K562 (cell line): Measurements from ENCODE around the gene CCM2. TPM values are rescaled to one million over a fixed set of nuclear protein-coding genes. Genes with fewer than 3 reads are reported as not detected.

Experiments
- BRF1 ChIP-seq: IDR thresholded peaks from 3 replicates; pipeline ENCODE4 v1.6.1; 2011; ENCODE audit warnings: borderline replicate concordance, mild to moderate bottlenecking; ENCODE audit not compliant: insufficient read length; ENCODE audit errors: extremely low read depth
- CBFA2T2 ChIP-seq: fragments of 450-650 bp; conservative IDR thresholded peaks from 2 replicates; pipeline ENCODE4 v1.6.1; 2017; ENCODE audit warnings: mild to moderate bottlenecking
- GABPB2 ChIP-seq: fragments of 250-450 bp; sonication (Bioruptor Pico); conservative IDR thresholded peaks from 2 replicates; pipeline ENCODE4 v1.5.1; 2021; ENCODE audit warnings: mild to moderate bottlenecking
- HMGN3 ChIP-seq: IDR thresholded peaks from 2 replicates; pipeline ENCODE4 v1.6.1; 2011; ENCODE audit warnings: borderline replicate concordance, low read depth, mild to moderate bottlenecking, mixed read lengths, low read length; ENCODE audit not compliant: insufficient read length; ENCODE audit errors: extremely low read depth
- HOMEZ ChIP-seq: fragments of 250-450 bp; sonication (Bioruptor Pico); IDR thresholded peaks from 2 replicates; pipeline ENCODE4 v1.4.0; 2020; ENCODE audit warnings: mild to moderate bottlenecking, moderate library complexity
- IFI16 ChIP-seq: fragments of 250-450 bp; sonication (Bioruptor Pico); IDR thresholded peaks from 2 replicates; pipeline ENCODE4 v2.1.2; 2022; ENCODE audit warnings: mild to moderate bottlenecking, inconsistent platforms
- KLF1 ChIP-seq: fragments of 450-650 bp; IDR thresholded peaks from 2 replicates; pipeline ENCODE4 v1.6.1; 2016; ENCODE audit warnings: missing genetic modification characterization, missing compliant biosample characterization
- KLF6 ChIP-seq: fragments of 250-450 bp; sonication (Bioruptor Pico); IDR thresholded peaks from 2 replicates; pipeline ENCODE4 v1.4.0; 2020; ENCODE audit warnings: mild to moderate bottlenecking, moderate library complexity, borderline replicate concordance
- NFXL1 ChIP-seq: fragments of 450-650 bp; formaldehyde crosslinking; IDR thresholded peaks from 2 replicates; pipeline ENCODE4 v1.4.0; 2021; ENCODE audit warnings: mild to moderate bottlenecking
- SRSF3 ChIP-seq: fragments of 200-400 bp; formaldehyde crosslinking; IDR thresholded peaks from 2 replicates; pipeline ENCODE4 v1.6.1; 2016; ENCODE audit warnings: mild to moderate bottlenecking, low read length, moderate library complexity; ENCODE audit not compliant: insufficient read depth
- THRB ChIP-seq: fragments of 450-650 bp; formaldehyde crosslinking; conservative IDR thresholded peaks from 2 replicates; pipeline ENCODE4 v1.4.0; 2022; ENCODE audit warnings: mild to moderate bottlenecking, missing genetic modification characterization
- ZFP1 ChIP-seq: fragments of 450-650 bp; formaldehyde crosslinking; IDR thresholded peaks from 2 replicates; pipeline ENCODE4 v1.4.0; 2020; ENCODE audit warnings: mild to moderate bottlenecking, mixed read lengths
- ZFP36 ChIP-seq: fragments of 150-350 bp; IDR thresholded peaks from 2 replicates; pipeline ENCODE4 v1.6.1; 2018; ENCODE audit warnings: low read length, low read depth; ENCODE audit not compliant: partially characterized antibody
- ZKSCAN8 ChIP-seq: fragments of 200-800 bp; sonication (Bioruptor generic); IDR thresholded peaks from 2 replicates; pipeline ENCODE4 v1.6.1; 2016; ENCODE audit warnings: missing genetic modification characterization, missing compliant biosample characterization
- ZNF232 ChIP-seq: sonication (generic); formaldehyde crosslinking; IDR thresholded peaks from 2 replicates; pipeline ENCODE4 v1.8.0; 2022; ENCODE audit warnings: mild to moderate bottlenecking, missing genetic modification reagents
- ZNF324 ChIP-seq: fragments of 250-450 bp; sonication (Bioruptor Pico); IDR thresholded peaks from 2 replicates; pipeline ENCODE4 v1.4.0; 2020; ENCODE audit warnings: mild to moderate bottlenecking
- ZNF551 ChIP-seq: fragments of 250-450 bp; sonication (Bioruptor Pico); IDR thresholded peaks from 2 replicates; pipeline ENCODE4 v1.5.0; 2021; ENCODE audit warnings: mild to moderate bottlenecking, moderate library complexity
- polyA plus RNA-seq, 8 experiments: library from polyadenylated mRNA; depleted of rRNA in 4 of 8; stranded (reverse) in 5 of 8; unstranded in 3 of 8; fragments of >200 nt; fragmentation: Nextera tagmentation in 2 of 8; fragmentation: Illumina TruSeq in 1 of 8; extraction: Ambion mirVana in 2 of 8; extraction: Trizol in 1 of 8; gene quantifications; 2 replicates each; pipeline versions ENCODE4 v1.2.1 to v1.2.3, GENCODE V29; 2011 to 2014; ENCODE audit warnings: inconsistent platforms in 1 of 8, missing spikeins in 1 of 8
- total RNA-seq, 7 experiments: library from RNA; depleted of rRNA in 6 of 7; stranded (reverse); fragments of >200 nt in 6 of 7; fragmentation: Illumina TruSeq in 2 of 7; extraction: Trizol in 2 of 7; gene quantifications; 2 replicates each; pipeline versions ENCODE4 v1.2.1 to v1.2.3, GENCODE V29; 2011 to 2021; ENCODE audit warnings: low replicate concordance in 1 of 7
- TF ChIP-seq, protein P1 (sequence below): sonication (generic); formaldehyde crosslinking; IDR thresholded peaks from 2 replicates; pipeline ENCODE4 v1.8.1; 2023; ENCODE audit warnings: mild to moderate bottlenecking, missing genetic modification reagents, moderate library complexity
- TF ChIP-seq, protein P2 (sequence below): fragments of 450-650 bp; formaldehyde crosslinking; IDR thresholded peaks from 2 replicates; pipeline ENCODE4 v1.4.0; 2022; ENCODE audit warnings: mild to moderate bottlenecking, moderate library complexity
- TF ChIP-seq, protein P3 (sequence below), 2 experiments: fragments of 450-650 bp; conservative IDR thresholded peaks; 2 replicates each; pipeline ENCODE4 v1.6.1; 2017; ENCODE audit warnings: mild to moderate bottlenecking in 2 of 2, moderate library complexity in 2 of 2

The CCM2 gene
- total and polyA plus RNA-seq, 9 of the 15 experiments (the other 6 are each of a cell fraction or from before 2014, with no cell fraction given) = 0.41 to 38.6 (median 25.9) TPM

- TF ChIP-seq, protein P1, sequence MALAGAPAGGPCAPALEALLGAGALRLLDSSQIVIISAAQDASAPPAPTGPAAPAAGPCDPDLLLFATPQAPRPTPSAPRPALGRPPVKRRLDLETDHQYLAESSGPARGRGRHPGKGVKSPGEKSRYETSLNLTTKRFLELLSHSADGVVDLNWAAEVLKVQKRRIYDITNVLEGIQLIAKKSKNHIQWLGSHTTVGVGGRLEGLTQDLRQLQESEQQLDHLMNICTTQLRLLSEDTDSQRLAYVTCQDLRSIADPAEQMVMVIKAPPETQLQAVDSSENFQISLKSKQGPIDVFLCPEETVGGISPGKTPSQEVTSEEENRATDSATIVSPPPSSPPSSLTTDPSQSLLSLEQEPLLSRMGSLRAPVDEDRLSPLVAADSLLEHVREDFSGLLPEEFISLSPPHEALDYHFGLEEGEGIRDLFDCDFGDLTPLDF = no peak
- TF ChIP-seq, protein P2, sequence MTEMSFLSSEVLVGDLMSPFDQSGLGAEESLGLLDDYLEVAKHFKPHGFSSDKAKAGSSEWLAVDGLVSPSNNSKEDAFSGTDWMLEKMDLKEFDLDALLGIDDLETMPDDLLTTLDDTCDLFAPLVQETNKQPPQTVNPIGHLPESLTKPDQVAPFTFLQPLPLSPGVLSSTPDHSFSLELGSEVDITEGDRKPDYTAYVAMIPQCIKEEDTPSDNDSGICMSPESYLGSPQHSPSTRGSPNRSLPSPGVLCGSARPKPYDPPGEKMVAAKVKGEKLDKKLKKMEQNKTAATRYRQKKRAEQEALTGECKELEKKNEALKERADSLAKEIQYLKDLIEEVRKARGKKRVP (CRISPR knock-in tag) = no peak
- TF ChIP-seq ZKSCAN8 (CRISPR knock-in tag) = no peak
- no peak for TF ChIP-seq CBFA2T2
- TF ChIP-seq ZFP36 = peak; percentile 16
- TF ChIP-seq ZFP1 (CRISPR knock-in tag) = no peak
- no peak for TF ChIP-seq IFI16
- TF ChIP-seq BRF1 = no peak
- TF ChIP-seq SRSF3 = 0 out of 2 replicates have a peak, but pooled peaks have one; percentile 44
- TF ChIP-seq NFXL1 (CRISPR knock-in tag) = no peak
- no peak for TF ChIP-seq GABPB2
- peak; percentile 90 for TF ChIP-seq HMGN3
- TF ChIP-seq, protein P3, sequence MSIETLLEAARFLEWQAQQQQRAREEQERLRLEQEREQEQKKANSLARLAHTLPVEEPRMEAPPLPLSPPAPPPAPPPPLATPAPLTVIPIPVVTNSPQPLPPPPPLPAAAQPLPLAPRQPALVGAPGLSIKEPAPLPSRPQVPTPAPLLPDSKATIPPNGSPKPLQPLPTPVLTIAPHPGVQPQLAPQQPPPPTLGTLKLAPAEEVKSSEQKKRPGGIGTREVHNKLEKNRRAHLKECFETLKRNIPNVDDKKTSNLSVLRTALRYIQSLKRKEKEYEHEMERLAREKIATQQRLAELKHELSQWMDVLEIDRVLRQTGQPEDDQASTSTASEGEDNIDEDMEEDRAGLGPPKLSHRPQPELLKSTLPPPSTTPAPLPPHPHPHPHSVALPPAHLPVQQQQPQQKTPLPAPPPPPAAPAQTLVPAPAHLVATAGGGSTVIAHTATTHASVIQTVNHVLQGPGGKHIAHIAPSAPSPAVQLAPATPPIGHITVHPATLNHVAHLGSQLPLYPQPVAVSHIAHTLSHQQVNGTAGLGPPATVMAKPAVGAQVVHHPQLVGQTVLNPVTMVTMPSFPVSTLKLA (conservative IDR thresholded peaks at IDR 0.05) = peak; percentile 97
- TF ChIP-seq ZNF324 (CRISPR knock-in tag) = no peak
- no peak for TF ChIP-seq ZNF551 (CRISPR knock-in tag)
- no peak for TF ChIP-seq KLF6 (CRISPR knock-in tag)
- TF ChIP-seq ZNF232 = no peak
- TF ChIP-seq HOMEZ = no peak; the same call in 1 of the 2 replicates
- peak; percentile 51; the same call in 1 of the 2 replicates for TF ChIP-seq THRB
- no peak for TF ChIP-seq KLF1 (tag)
Observed at GRCh38 chr7:44986218-44987053, 13.6 kb upstream of the CCM2 start (continued).
